Thymus (tissue), 11 donors: ENCODE data around the gene C2. TPM values are rescaled to one million over a fixed set of nuclear protein-coding genes. Genes with fewer than 3 reads are reported as not detected.
"Not testable (repeated sequence)": the region's sequence is repeated elsewhere in the genome, so short reads cannot be mapped to it uniquely, and the experiment has no call there.

Experiments
- DNase-seq, 9 donors: peaks; one replicate each; pipeline ENCODE4 v3.0.0-alpha.2; 2013; ENCODE audit warnings: low spot score in 9 of 9, low read depth in 6 of 9, missing footprints in 1 of 9
- H3K27ac ChIP-seq, 2 donors: one replicate each; pipeline ENCODE4 v1.5.1; 2013; ENCODE audit warnings: control low read depth in 1 of 2, low read depth in 1 of 2, low read length in 1 of 2, mild to moderate bottlenecking in 1 of 2, moderate library complexity in 1 of 2
- H3K27me3 ChIP-seq, 2 donors: one replicate each; pipeline ENCODE4 v1.5.1; 2013; ENCODE audit warnings: low read length in 1 of 2; ENCODE audit not compliant: control insufficient read depth in 2 of 2, insufficient read depth in 1 of 2
- H3K36me3 ChIP-seq, 2 donors: one replicate each; pipeline ENCODE4 v1.5.1; 2013; ENCODE audit warnings: low read length in 1 of 2, mild to moderate bottlenecking in 1 of 2, moderate library complexity in 1 of 2; ENCODE audit not compliant: control insufficient read depth in 2 of 2, insufficient read depth in 2 of 2
- H3K4me1 ChIP-seq, 2 donors: one replicate each; pipeline ENCODE4 v1.5.1; 2013; ENCODE audit warnings: low read length in 2 of 2; ENCODE audit not compliant: control insufficient read depth in 2 of 2, insufficient read depth in 2 of 2
- H3K4me3 ChIP-seq, 2 donors: one replicate each; pipeline ENCODE4 v1.5.1; 2013; ENCODE audit warnings: low read length in 2 of 2, control low read depth in 1 of 2, mild to moderate bottlenecking in 1 of 2
- H3K9me3 ChIP-seq, 2 donors: one replicate each; pipeline ENCODE4 v1.5.1; 2013; ENCODE audit warnings: low read length in 1 of 2, mild to moderate bottlenecking in 1 of 2; ENCODE audit not compliant: control insufficient read depth in 2 of 2, insufficient read depth in 1 of 2
- WGBS: extraction: QIAGEN DNeasy Blood & Tissue Kit; methylation state at CpG from one replicate; pipeline ENCODE4 v1.1.7; 2013; 5-methylcytosine and 5-hydroxymethylcytosine counted together
- polyA plus RNA-seq: library from polyadenylated mRNA; stranded (reverse); fragments of 200-250 nt; gene quantifications from one replicate; pipeline ENCODE4 v1.2.3, GENCODE V29; 2013
- total RNA-seq: library from RNA; stranded (reverse); fragments of 120-200 nt; gene quantifications from one replicate; pipeline ENCODE4 v1.2.4, GENCODE V29; 2013
- donor health status: healthy.

C2 gene
- total and polyA plus RNA-seq, 2 donors, result 9.0 to 10.3 TPM

- Histone ChIP-seq H3K27me3 (no peaks in the 10 kb centered on the region), H3K36me3 (peaks cover 34% of the 10 kb centered on the region in 2 donors), H3K27ac (peak within 1 kb of the TSS; percentile 99), H3K9me3 (peaks cover 1 to 3% of the 10 kb centered on the region in 2 donors), H3K4me3 (peak within 1 kb of the TSS; percentile 78 to 99), H3K4me1 (peaks cover 18 to 24% of the 10 kb centered on the region in 2 donors)
- peak; percentile 95 to 99 (median 96) for DNase-seq
- WGBS, result under 1% methylated on average over 62 of the region's 62 CpGs
Measured at GRCh38 chr6:31971993-31972708, 44.6 kb downstream of the C2 start, which contains the start of gene DXO. Gene DXO, minus strand, starts transcription at chr6:31972138. Its CDS starts 463 bp downstream, at chr6:31971675.

- DNase-seq, result no peak
- WGBS, result 17% methylated on average over 19 of the region's 19 CpGs
- H3K36me3 ChIP-seq, result peaks cover 27% of the 10 kb centered on the region in 2 donors
- H3K27me3 ChIP-seq, result no peaks in the 10 kb centered on the region
- peaks cover 18 to 24% of the 10 kb centered on the region in 2 donors for H3K4me1 ChIP-seq
- peak overlapping the region; percentile 99 for H3K27ac ChIP-seq
- H3K9me3 ChIP-seq, result peaks cover 1 to 3% of the 10 kb centered on the region in 2 donors
- H3K4me3 ChIP-seq, result peak overlapping the region; percentile 78 to 99
Measured at GRCh38 chr6:31972709-31973350, 45.3 kb downstream of the C2 start.

- H3K27ac ChIP-seq, H3K27me3 ChIP-seq, H3K9me3 ChIP-seq, DNase-seq, H3K4me3 ChIP-seq: not testable (repeated sequence)
- H3K4me1 ChIP-seq, result peaks cover 13 to 24% of the 10 kb centered on the region in 2 donors
- 98% methylated on average over 29 of the region's 30 CpGs for WGBS
- H3K36me3 ChIP-seq, result peaks cover 0 to 14% of the 10 kb centered on the region in 2 donors
Measured at GRCh38 chr6:31976065-31976464, 48.5 kb downstream of the C2 start.

GRCh38 chr6:31977816-31978431 is 50.4 kb downstream of the C2 start:
- no peak for DNase-seq
- no peak overlapping the region for H3K27ac ChIP-seq
- H3K4me3 ChIP-seq, result no peak overlapping the region
- WGBS, result 98% methylated on average over 12 of the region's 12 CpGs
- H3K36me3 ChIP-seq, result peaks cover 0 to 14% of the 10 kb centered on the region in 2 donors
- H3K9me3 ChIP-seq, result no peaks in the 10 kb centered on the region
- peaks cover 2 to 11% of the 10 kb centered on the region in 2 donors for H3K4me1 ChIP-seq
- H3K27me3 ChIP-seq, result no peaks in the 10 kb centered on the region

GRCh38 chr6:31978831-31979230 is 51.3 kb downstream of the C2 start:
- no peaks in the 10 kb centered on the region for H3K27me3 ChIP-seq
- H3K27ac ChIP-seq, result no peak overlapping the region
- H3K36me3 ChIP-seq, result peaks cover 0 to 14% of the 10 kb centered on the region in 2 donors
- H3K4me3 ChIP-seq, result no peak overlapping the region
- peaks cover 0 to 9% of the 10 kb centered on the region in 2 donors for H3K4me1 ChIP-seq
- H3K9me3 ChIP-seq, result no peaks in the 10 kb centered on the region
- 97% methylated on average over 5 of the region's 5 CpGs for WGBS
- DNase-seq, result no peak

GRCh38 chr6:31979238-31979898 is 51.9 kb downstream of the C2 start:
- DNase-seq, result peak in 1 of 9 donors; percentile 28
- H3K4me3 ChIP-seq, result no peak overlapping the region
- peaks cover 0 to 9% of the 10 kb centered on the region in 2 donors for H3K4me1 ChIP-seq
- H3K9me3 ChIP-seq, result no peaks in the 10 kb centered on the region
- H3K36me3 ChIP-seq, result peaks cover 0 to 14% of the 10 kb centered on the region in 2 donors
- H3K27me3 ChIP-seq, result no peaks in the 10 kb centered on the region
- 97% methylated on average over 3 of the region's 3 CpGs for WGBS
- H3K27ac ChIP-seq, result peak overlapping the region; percentile 41 to 71

GRCh38 chr6:31980195-31980876 is 52.8 kb downstream of the C2 start:
- WGBS, result 98% methylated on average over 13 of the region's 13 CpGs
- H3K27ac ChIP-seq, H3K4me1 ChIP-seq, H3K27me3 ChIP-seq, DNase-seq, H3K9me3 ChIP-seq, H3K4me3 ChIP-seq: not testable (repeated sequence)
- peaks cover 0 to 14% of the 10 kb centered on the region in 2 donors for H3K36me3 ChIP-seq

- H3K4me3 ChIP-seq, DNase-seq, H3K4me1 ChIP-seq, H3K27me3 ChIP-seq, H3K27ac ChIP-seq, H3K9me3 ChIP-seq: not testable (repeated sequence)
- peaks cover 0 to 14% of the 10 kb centered on the region in 2 donors for H3K36me3 ChIP-seq
- whole genome bisulfite sequencing, result no CpG with 5 or more reads among the region's 5 CpGs
Measured at GRCh38 chr6:31980998-31981397, 53.5 kb downstream of the C2 start.
